LNCAP (cell line): ENCODE results near the gene CACNA1B.

Experiments used
- CTCF ChIP-seq: fragments of 450-650 bp; IDR thresholded peaks from 2 replicates; pipeline ENCODE4 v1.5.1; 2017; ENCODE audit warnings: mild to moderate bottlenecking

Gene CACNA1B

GRCh38 chr9:138103849-138104206, 226.2 kb downstream of the CACNA1B start:
- TF ChIP-seq CTCF: no peak

GRCh38 chr9:138104251-138105122, 226.9 kb downstream of the CACNA1B start:
- TF ChIP-seq CTCF: no peak

GRCh38 chr9:138105123-138105415, 227.5 kb downstream of the CACNA1B start:
- TF ChIP-seq CTCF: no peak

GRCh38 chr9:138105561-138106505, 228.3 kb downstream of the CACNA1B start:
- no peak for TF ChIP-seq CTCF

GRCh38 chr9:138111607-138112006, 234.0 kb downstream of the CACNA1B start:
- TF ChIP-seq CTCF: no peak

GRCh38 chr9:138112090-138112748, 234.6 kb downstream of the CACNA1B start:
- TF ChIP-seq CTCF: no peak

- TF ChIP-seq CTCF: no peak
Observed at GRCh38 chr9:138112791-138113600, 235.4 kb downstream of the CACNA1B start.
